HCT116 (cell line): ENCODE data around the gene DAO. TPM values are rescaled to one million over a fixed set of nuclear protein-coding genes. Genes with fewer than 3 reads are reported as not detected.

Source experiments
- ATAC-seq: fragments of 200-7000 bp; cut with Tn5 transposase; 2 replicates; pipeline ENCODE4 v1.9.1; 2020; ENCODE audit warnings: mild to moderate bottlenecking, moderate library complexity
- BruUV-seq: library from RNA; stranded (reverse); fragments of 400-500 nt; replicated peaks from 2 replicates; lab custom pipeline; 2021; lab: Mats Ljungman, UMichigan
- CTCF ChIA-PET: fragments of 300-600 bp; sonication (Branson Sonifier 250); formaldehyde crosslinking; loops from one replicate; lab custom pipeline; 2021; ENCODE audit warnings: antibody characterized with exemption; lab: Charles Lee
- POLR2A ChIA-PET: fragments of 300-600, 350-600 bp; sonication (Branson Sonifier 250); formaldehyde crosslinking; loops from one replicate; lab custom pipeline; 2021; ENCODE audit warnings: antibody characterized with exemption; lab: Charles Lee
- RAD21 ChIA-PET, 2 experiments: fragments of 300-600 bp; sonication (Branson Sonifier 250); formaldehyde crosslinking; loops; one replicate each; lab custom pipeline; 2023; ENCODE audit warnings: low total read pairs in 2 of 2; ENCODE audit not compliant: uncharacterized antibody in 2 of 2, unreplicated experiment in 2 of 2, low non-redundant PET in 1 of 2; lab: Charles Lee
- DNase-seq: peaks from one replicate; pipeline ENCODE4 v3.0.0-alpha.2; 2010; ENCODE audit warnings: low read depth, low spot score
- H2AFZ ChIP-seq: fragments of 200-600 bp; shearing (Covaris generic), sonication (generic); 2 replicates; pipeline ENCODE4 v1.6.1; 2017; ENCODE audit warnings: low read depth, mixed run types, mixed read lengths, antibody characterized with exemption, low read length; ENCODE audit not compliant: poor library complexity, severe bottlenecking
- H3K27ac ChIP-seq: 2 replicates; pipeline ENCODE4 v1.5.1; 2012; ENCODE audit warnings: low read depth, low read length
- H3K27me3 ChIP-seq: fragments of 200-600 bp; sonication (generic); 2 replicates; pipeline ENCODE4 v1.6.1; 2016; ENCODE audit warnings: mixed run types, low read length, mixed read lengths; ENCODE audit not compliant: insufficient read depth
- H3K36me3 ChIP-seq, 2 experiments: fragments of 200-500 bp in 1 of 2; fragments of 200-600 bp in 1 of 2; sonication (Bioruptor generic) in 1 of 2; sonication (generic) in 1 of 2; 2 replicates each; pipeline versions ENCODE4 v1.5.1 to v1.6.1; 2014 to 2016; ENCODE audit warnings: low read length in 2 of 2, inconsistent platforms in 1 of 2, mixed read lengths in 1 of 2, mixed run types in 1 of 2; ENCODE audit not compliant: insufficient read depth in 2 of 2, control insufficient read depth in 1 of 2
- H3K4me1 ChIP-seq, 2 experiments: fragments of 200-600 bp in 1 of 2; sonication (generic) in 1 of 2; 2 replicates each; pipeline versions ENCODE4 v1.5.1 to v1.6.1; 2012 to 2017; ENCODE audit warnings: low read length in 2 of 2, inconsistent platforms in 1 of 2, mild to moderate bottlenecking in 1 of 2, mixed read lengths in 1 of 2, mixed run types in 1 of 2, moderate library complexity in 1 of 2; ENCODE audit not compliant: insufficient read depth in 2 of 2, control insufficient read depth in 1 of 2
- H3K4me2 ChIP-seq: fragments of 200-600 bp; sonication (generic); 2 replicates; pipeline ENCODE4 v1.6.1; 2017; ENCODE audit warnings: mixed run types, low read length, mixed read lengths
- H3K4me3 ChIP-seq, 2 experiments: fragments of 200-600 bp in 1 of 2; sonication (generic) in 1 of 2; replicated peaks in 1 of 2; 2 replicates each; pipeline ENCODE4 v1.5.1; 2011 to 2016; ENCODE audit warnings: low read length in 2 of 2, control low read depth in 1 of 2, low read depth in 1 of 2, mild to moderate bottlenecking in 1 of 2, mixed read lengths in 1 of 2, mixed run types in 1 of 2
- H3K79me2 ChIP-seq: fragments of 200-600 bp; sonication (generic); 2 replicates; pipeline ENCODE4 v1.6.1; 2017; ENCODE audit warnings: mild to moderate bottlenecking, mixed run types, low read length, moderate library complexity, mixed read lengths; ENCODE audit not compliant: insufficient read depth
- H3K9ac ChIP-seq: fragments of 200-600 bp; sonication (generic); 2 replicates; pipeline ENCODE4 v1.6.1; 2016; ENCODE audit warnings: low read length, mixed read lengths
- H3K9me2 ChIP-seq: fragments of 200-600 bp; sonication (generic), shearing (Covaris generic); 2 replicates; pipeline ENCODE4 v1.6.1; 2017; ENCODE audit warnings: mixed run types, mild to moderate bottlenecking, moderate library complexity; ENCODE audit not compliant: insufficient read depth
- H3K9me3 ChIP-seq, 2 experiments: fragments of 200-500 bp in 1 of 2; fragments of 200-600 bp in 1 of 2; sonication (Bioruptor generic) in 1 of 2; sonication (generic) in 1 of 2; 2 replicates each; pipeline ENCODE4 v1.6.1; 2014 to 2017; ENCODE audit warnings: low read length in 2 of 2, mixed read lengths in 2 of 2, inconsistent platforms in 1 of 2, low read depth in 1 of 2, mild to moderate bottlenecking in 1 of 2, mixed run types in 1 of 2, moderate library complexity in 1 of 2; ENCODE audit not compliant: control insufficient read depth in 1 of 2, insufficient read depth in 1 of 2
- H4K20me1 ChIP-seq: fragments of 200-600 bp; sonication (generic), shearing (Covaris generic); 2 replicates; pipeline ENCODE4 v1.6.1; 2017; ENCODE audit warnings: mixed run types, mild to moderate bottlenecking, moderate library complexity; ENCODE audit not compliant: insufficient read depth
- ATF3 ChIP-seq: IDR thresholded peaks from 2 replicates; pipeline ENCODE4 v1.6.1; 2012
- CEBPB ChIP-seq: IDR thresholded peaks from 2 replicates; pipeline ENCODE4 v1.6.1; 2012; ENCODE audit warnings: low read depth
- ELF1 ChIP-seq: IDR thresholded peaks from 2 replicates; pipeline ENCODE4 v1.6.1; 2012; ENCODE audit warnings: low read depth, borderline replicate concordance
- EZH2 ChIP-seq: fragments of 200-600 bp; sonication (generic); IDR thresholded peaks from 2 replicates; pipeline ENCODE4 v1.6.1; 2017; ENCODE audit warnings: antibody characterized with exemption, mixed run types
- EZH2phosphoT487 ChIP-seq: fragments of 200-600 bp; IDR thresholded peaks from 2 replicates; pipeline ENCODE4 v1.6.1; 2018; ENCODE audit warnings: antibody characterized with exemption, borderline replicate concordance
- MAX ChIP-seq: IDR thresholded peaks from 2 replicates; pipeline ENCODE4 v1.6.1; 2012
- RAD21 ChIP-seq: IDR thresholded peaks from 2 replicates; pipeline ENCODE4 v1.6.1; 2012; ENCODE audit warnings: low read depth, mild to moderate bottlenecking
- REST ChIP-seq: IDR thresholded peaks from 2 replicates; pipeline ENCODE4 v1.6.1; 2012; ENCODE audit warnings: low read depth
- SP1 ChIP-seq: IDR thresholded peaks from 2 replicates; pipeline ENCODE4 v1.6.1; 2012; ENCODE audit warnings: low read depth
- YY1 ChIP-seq: IDR thresholded peaks from 2 replicates; pipeline ENCODE4 v1.6.1; 2011; ENCODE audit warnings: low read length, low read depth, moderate library complexity, mild to moderate bottlenecking; ENCODE audit not compliant: insufficient replicate concordance; ENCODE audit errors: extremely low read depth
- intact Hi-C: fragments of 100-400 bp; cut with micrococcal nuclease; formaldehyde crosslinking; loops from 2 replicates; pipeline ENCODE4 v1.10.0; 2022
- total RNA-seq: library from RNA; stranded (reverse); gene quantifications from one replicate; pipeline ENCODE4 v1.2.1, GENCODE V29; 2021; ENCODE audit not compliant: unreplicated experiment

The DAO gene
- total RNA-seq, 1 experiment from 2014 or later: not detected

GRCh38 chr12:108921946-108922345, 42.1 kb downstream of the DAO start:
- H3K9me3 ChIP-seq: no peaks in the 10 kb centered on the region; a peak in 1 of 4 replicates
- DNase-seq: no peak
- TF ChIP-seq SP1 (no peak), YY1 (no peak), ATF3 (no peak), ELF1 (no peak)
- TF ChIP-seq, all 23 proteins: peak for 0
- BruUV-seq: no TSS peak
- ChIA-PET CTCF (no interaction called here), RAD21 (no interaction called here), POLR2A (no interaction called here)
- H3K4me2 ChIP-seq: no peak overlapping the region
- no peak for ATAC-seq
- no peak overlapping the region for H3K9ac ChIP-seq
- H3K4me1 ChIP-seq: no peaks in the 10 kb centered on the region
- H3K79me2 ChIP-seq: no peaks in the 10 kb centered on the region
- H3K27me3 ChIP-seq: no peaks in the 10 kb centered on the region
- no peak overlapping the region for H3K27ac ChIP-seq
- H3K4me3 ChIP-seq: no peak overlapping the region
- H3K9me2 ChIP-seq: 0 out of 2 replicates have a peak, but pooled peaks cover 6% of the 10 kb centered on the region
- H2AFZ ChIP-seq: no peak overlapping the region
- H4K20me1 ChIP-seq: no peaks in the 10 kb centered on the region
- H3K36me3 ChIP-seq: no peaks in the 10 kb centered on the region
- intact Hi-C loops: no loop called here

GRCh38 chr12:108922918-108923317, 43.0 kb downstream of the DAO start:
- intact Hi-C loops: no loop called here
- Histone ChIP-seq H3K27ac (no peak overlapping the region), H3K4me2 (no peak overlapping the region), H3K79me2 (no peaks in the 10 kb centered on the region), H3K4me1 (no peaks in the 10 kb centered on the region), H3K4me3 (no peak overlapping the region), H3K27me3 (no peaks in the 10 kb centered on the region), H2AFZ (no peak overlapping the region)
- RAD21 ChIA-PET: no interaction called here
- TF ChIP-seq EZH2phosphoT487 (no peak), REST (no peak), EZH2 (no peak), CEBPB (no peak), RAD21 (no peak), YY1 (no peak), MAX (no peak)
- TF ChIP-seq, all 23 proteins: peak for 0
- Histone ChIP-seq H3K9ac (no peak overlapping the region), H3K36me3 (no peaks in the 10 kb centered on the region), H4K20me1 (no peaks in the 10 kb centered on the region), H3K9me2 (0 out of 2 replicates have a peak, but pooled peaks cover 6% of the 10 kb centered on the region), H3K9me3 (no peaks in the 10 kb centered on the region; a peak in 1 of 4 replicates)
- DNase-seq (no peak), ATAC-seq (no peak)
- ChIA-PET CTCF (no interaction called here), POLR2A (no interaction called here)
- no TSS peak for BruUV-seq
